ENCODE measurements around the gene MUC5B.

The MUC5B gene

GRCh38 chr11:1230456-1231395 is 7.9 kb downstream of the MUC5B start:
- FAIRE-seq = no peak
- DNase-seq (ENCODE audit: insufficient read length, low spot score) = no peak
- TF ChIP-seq PAX5 (IDR thresholded peaks at IDR 0.05; ENCODE audit: insufficient read depth, low read length, severe bottlenecking) = no peak
- no peak for TF ChIP-seq POLR2AphosphoS5 (IDR thresholded peaks at IDR 0.05; ENCODE audit: low read depth, low read length)
- no peak for TF ChIP-seq POU2F2 (IDR thresholded peaks at IDR 0.05; ENCODE audit: low read depth, low read length)
- no peak for TF ChIP-seq SPI1 (IDR thresholded peaks at IDR 0.05; ENCODE audit: low read depth, low read length)

GRCh38 chr11:1231396-1232020 is 8.6 kb downstream of the MUC5B start:
- TF ChIP-seq PAX5 (IDR thresholded peaks at IDR 0.05; ENCODE audit: insufficient read depth, low read length, severe bottlenecking) (no peak), POLR2A (IDR thresholded peaks at IDR 0.05; ENCODE audit: low read depth, low read length) (no peak)
- no peak for DNase-seq (ENCODE audit: insufficient read length, low spot score)
- no peak for FAIRE-seq

- no peak for TF ChIP-seq PAX5 (IDR thresholded peaks at IDR 0.05; ENCODE audit: insufficient read depth, low read length, severe bottlenecking)
- TF ChIP-seq POU2F2 (IDR thresholded peaks at IDR 0.05; ENCODE audit: low read depth, low read length) = no peak
- no peak for TF ChIP-seq TAF1 (IDR thresholded peaks at IDR 0.05; ENCODE audit: low read depth, low read length)
- no peak for TF ChIP-seq SPI1 (IDR thresholded peaks at IDR 0.05; ENCODE audit: low read depth, low read length)
- no peak for TF ChIP-seq POLR2A (IDR thresholded peaks at IDR 0.05; ENCODE audit: low read depth, low read length)
- no peak for TF ChIP-seq POLR2AphosphoS5 (IDR thresholded peaks at IDR 0.05; ENCODE audit: low read depth, low read length)
- no peak for FAIRE-seq
- no peak for DNase-seq (ENCODE audit: insufficient read length, low spot score)
Measured at GRCh38 chr11:1232021-1232882, 9.4 kb downstream of the MUC5B start.

GRCh38 chr11:1232883-1233321 is 10.0 kb downstream of the MUC5B start:
- DNase-seq (ENCODE audit: insufficient read length, low spot score) (no peak), FAIRE-seq (no peak)
- no peak for TF ChIP-seq PAX5 (IDR thresholded peaks at IDR 0.05; ENCODE audit: insufficient read depth, low read length, severe bottlenecking)
- TF ChIP-seq POLR2A (IDR thresholded peaks at IDR 0.05; ENCODE audit: low read depth, low read length) = no peak
- no peak for TF ChIP-seq POLR2AphosphoS5 (IDR thresholded peaks at IDR 0.05; ENCODE audit: low read depth, low read length)
- TF ChIP-seq POU2F2 (IDR thresholded peaks at IDR 0.05; ENCODE audit: low read depth, low read length) = no peak
- TF ChIP-seq TAF1 (IDR thresholded peaks at IDR 0.05; ENCODE audit: low read depth, low read length) = no peak
- no peak for TF ChIP-seq SPI1 (IDR thresholded peaks at IDR 0.05; ENCODE audit: low read depth, low read length)

DNA sequence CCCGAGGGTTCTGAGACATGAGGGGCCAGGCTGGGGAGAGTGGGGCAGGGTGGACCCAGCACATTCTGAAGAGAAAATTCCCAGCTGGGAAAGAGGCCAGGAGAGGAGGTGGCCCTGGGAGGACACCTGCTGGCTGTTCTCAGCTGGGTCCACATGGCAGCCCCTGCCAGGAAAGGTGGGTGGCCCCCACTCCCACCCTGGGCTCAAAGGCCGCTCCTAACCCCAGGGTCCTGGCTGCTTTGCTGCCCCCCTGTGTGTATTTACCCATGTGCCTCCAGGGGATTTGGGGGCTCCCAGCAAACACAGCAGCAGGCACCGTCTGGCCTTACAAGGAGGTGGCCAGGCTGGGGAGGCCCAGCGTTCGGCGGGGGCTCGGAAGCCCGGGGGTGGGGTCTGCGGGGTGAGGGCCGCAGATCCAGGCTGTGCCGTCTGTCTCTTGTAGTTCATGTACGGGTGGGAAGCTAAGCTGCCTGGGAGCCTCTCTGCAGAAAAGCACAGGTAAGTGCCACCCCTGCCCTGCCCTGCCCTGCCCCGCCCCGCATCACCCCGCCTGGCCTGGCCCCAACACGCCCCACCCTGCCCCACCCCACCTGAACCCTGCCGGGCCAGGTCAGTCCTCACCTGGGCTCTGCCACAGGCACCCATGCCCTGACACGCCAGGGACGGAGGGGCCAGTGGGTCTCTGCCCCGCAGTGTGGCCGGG is 10.6 kb downstream of the MUC5B start:
- TF ChIP-seq POU2F2 (IDR thresholded peaks at IDR 0.05; ENCODE audit: low read depth, low read length) (no peak), PAX5 (IDR thresholded peaks at IDR 0.05; ENCODE audit: insufficient read depth, low read length, severe bottlenecking) (no peak), POLR2AphosphoS5 (IDR thresholded peaks at IDR 0.05; ENCODE audit: low read depth, low read length) (no peak), SPI1 (IDR thresholded peaks at IDR 0.05; ENCODE audit: low read depth, low read length) (no peak), POLR2A (IDR thresholded peaks at IDR 0.05; ENCODE audit: low read depth, low read length) (no peak), TAF1 (IDR thresholded peaks at IDR 0.05; ENCODE audit: low read depth, low read length) (no peak)
- DNase-seq (ENCODE audit: insufficient read length, low spot score) = no peak
- FAIRE-seq = no peak

DNA sequence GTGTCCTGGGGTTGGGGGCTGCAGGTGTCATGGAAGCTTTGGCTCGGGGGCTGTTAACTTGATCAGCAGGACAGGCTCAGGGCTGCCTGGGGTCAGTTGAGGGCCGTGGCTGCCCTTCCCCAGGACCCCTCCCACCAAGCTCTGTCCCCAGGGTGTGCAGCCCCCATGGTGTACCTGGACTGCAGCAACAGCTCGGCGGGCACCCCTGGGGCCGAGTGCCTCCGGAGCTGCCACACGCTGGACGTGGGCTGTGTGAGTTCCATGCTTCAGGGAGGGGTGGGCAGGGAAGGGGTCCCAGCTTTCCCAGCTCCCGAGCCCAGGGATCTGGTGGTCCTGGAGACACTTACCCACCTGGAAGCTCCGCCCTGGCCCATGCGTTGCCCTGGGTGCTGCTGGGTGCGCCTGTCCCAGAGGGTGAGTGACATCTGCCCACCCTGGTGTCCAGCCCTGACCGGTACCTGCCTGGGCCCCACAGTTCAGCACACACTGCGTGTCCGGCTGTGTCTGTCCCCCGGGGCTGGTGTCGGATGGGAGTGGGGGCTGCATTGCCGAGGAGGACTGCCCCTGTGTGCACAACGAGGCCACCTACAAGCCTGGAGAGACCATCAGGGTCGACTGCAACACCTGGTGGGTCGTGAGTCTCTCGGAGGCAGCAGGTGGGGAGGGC is 11.3 kb downstream of the MUC5B start:
- DNase-seq (ENCODE audit: insufficient read length, low spot score) (no peak), FAIRE-seq (no peak)
- TF ChIP-seq POU2F2 (IDR thresholded peaks at IDR 0.05; ENCODE audit: low read depth, low read length) (no peak), SPI1 (IDR thresholded peaks at IDR 0.05; ENCODE audit: low read depth, low read length) (no peak), POLR2AphosphoS5 (IDR thresholded peaks at IDR 0.05; ENCODE audit: low read depth, low read length) (no peak), PAX5 (IDR thresholded peaks at IDR 0.05; ENCODE audit: insufficient read depth, low read length, severe bottlenecking) (no peak), POLR2A (IDR thresholded peaks at IDR 0.05; ENCODE audit: low read depth, low read length) (no peak), TAF1 (IDR thresholded peaks at IDR 0.05; ENCODE audit: low read depth, low read length) (no peak)

- DNase-seq (ENCODE audit: insufficient read length, low spot score) (no peak), FAIRE-seq (no peak)
- TF ChIP-seq TAF1 (IDR thresholded peaks at IDR 0.05; ENCODE audit: low read depth, low read length) (no peak), POLR2AphosphoS5 (IDR thresholded peaks at IDR 0.05; ENCODE audit: low read depth, low read length) (no peak), PAX5 (IDR thresholded peaks at IDR 0.05; ENCODE audit: insufficient read depth, low read length, severe bottlenecking) (no peak), POU2F2 (IDR thresholded peaks at IDR 0.05; ENCODE audit: low read depth, low read length) (no peak), SPI1 (IDR thresholded peaks at IDR 0.05; ENCODE audit: low read depth, low read length) (no peak), POLR2A (IDR thresholded peaks at IDR 0.05; ENCODE audit: low read depth, low read length) (no peak)
Measured at GRCh38 chr11:1234771-1235305, 12.0 kb downstream of the MUC5B start.

GRCh38 chr11:1235306-1235900 is 12.5 kb downstream of the MUC5B start:
- FAIRE-seq (no peak), DNase-seq (ENCODE audit: insufficient read length, low spot score) (no peak)
- no peak for TF ChIP-seq PAX5 (IDR thresholded peaks at IDR 0.05; ENCODE audit: insufficient read depth, low read length, severe bottlenecking)
- no peak for TF ChIP-seq TAF1 (IDR thresholded peaks at IDR 0.05; ENCODE audit: low read depth, low read length)
- TF ChIP-seq SPI1 (IDR thresholded peaks at IDR 0.05; ENCODE audit: low read depth, low read length) = no peak
- TF ChIP-seq POU2F2 (IDR thresholded peaks at IDR 0.05; ENCODE audit: low read depth, low read length) = no peak
- no peak for TF ChIP-seq POLR2AphosphoS5 (IDR thresholded peaks at IDR 0.05; ENCODE audit: low read depth, low read length)
- no peak for TF ChIP-seq POLR2A (IDR thresholded peaks at IDR 0.05; ENCODE audit: low read depth, low read length)
